Keratinocyte (primary cell): ENCODE data around the gene FAF1. TPM values are rescaled to one million over a fixed set of nuclear protein-coding genes. Genes with fewer than 3 reads are reported as not detected.

Source experiments
- DNase-seq: peaks from one replicate; pipeline ENCODE4 v3.0.0-alpha.2; 2011; ENCODE audit warnings: low read depth, missing footprints, low spot score
- FAIRE-seq: peaks from 2 replicates; lab custom pipeline; 2011; peaks lifted over from hg19 to GRCh38; lab: Jason Lieb, UNC
- H2AFZ ChIP-seq: 2 replicates; pipeline ENCODE4 v1.6.0; 2012; ENCODE audit warnings: low read length, control low read depth, inconsistent platforms; ENCODE audit not compliant: control insufficient read depth
- H3K27ac ChIP-seq: 2 replicates; pipeline ENCODE4 v1.5.1; 2011; ENCODE audit warnings: low read length; ENCODE audit not compliant: control insufficient read depth, insufficient read depth
- H3K27me3 ChIP-seq: 3 replicates; pipeline ENCODE4 v1.6.0; 2011; ENCODE audit warnings: low read length; ENCODE audit not compliant: control insufficient read depth, insufficient read depth; ENCODE audit errors: extremely low read depth
- H3K36me3 ChIP-seq, 2 experiments: 2 replicates in 1 of 2; 3 replicates in 1 of 2; pipeline ENCODE4 v1.5.1; 2011; ENCODE audit warnings: low read length in 2 of 2, mild to moderate bottlenecking in 1 of 2; ENCODE audit not compliant: control insufficient read depth in 2 of 2, insufficient read depth in 2 of 2; ENCODE audit errors: extremely low read depth in 1 of 2
- H3K4me1 ChIP-seq: 3 replicates; pipeline ENCODE4 v1.5.1; 2011; ENCODE audit warnings: low read length; ENCODE audit not compliant: control insufficient read depth, insufficient read depth; ENCODE audit errors: extremely low read depth
- H3K4me2 ChIP-seq: 3 replicates; pipeline ENCODE4 v1.6.0; 2011; ENCODE audit warnings: low read depth, low read length; ENCODE audit not compliant: control insufficient read depth, insufficient read depth; ENCODE audit errors: extremely low read depth
- H3K4me3 ChIP-seq, 3 experiments: fragments of 200-600 bp in 1 of 3; sonication (generic) in 1 of 3; 2 replicates in 2 of 3; 3 replicates in 1 of 3; pipeline ENCODE4 v1.5.1; 2011 to 2016; ENCODE audit warnings: low read length in 3 of 3, mild to moderate bottlenecking in 3 of 3, control low read depth in 2 of 3, inconsistent platforms in 1 of 3, low read depth in 1 of 3, mixed read lengths in 1 of 3, mixed run types in 1 of 3, moderate library complexity in 1 of 3; ENCODE audit not compliant: control insufficient read depth in 2 of 3, insufficient read depth in 2 of 3; ENCODE audit errors: extremely low read depth in 1 of 3
- H3K79me2 ChIP-seq: 2 replicates; pipeline ENCODE4 v1.6.0; 2012; ENCODE audit warnings: low read length; ENCODE audit not compliant: control insufficient read depth, insufficient read depth
- H3K9ac ChIP-seq: 3 replicates; pipeline ENCODE4 v1.6.0; 2011; ENCODE audit warnings: low read length; ENCODE audit not compliant: control insufficient read depth, insufficient read depth; ENCODE audit errors: extremely low read depth
- H3K9me1 ChIP-seq: 3 replicates; pipeline ENCODE4 v1.6.0; 2011; ENCODE audit warnings: low read length; ENCODE audit not compliant: control insufficient read depth, insufficient read depth; ENCODE audit errors: extremely low read depth
- H3K9me3 ChIP-seq: 2 replicates; pipeline ENCODE4 v1.5.1; 2012; ENCODE audit warnings: low read depth, low read length; ENCODE audit not compliant: control insufficient read depth
- H4K20me1 ChIP-seq: 3 replicates; pipeline ENCODE4 v1.6.0; 2011; ENCODE audit warnings: low read length; ENCODE audit not compliant: control insufficient read depth, insufficient read depth; ENCODE audit errors: extremely low read depth
- CTCF ChIP-seq, 3 experiments: IDR thresholded peaks in 1 of 3; conservative IDR thresholded peaks in 1 of 3; optimal IDR thresholded peaks in 1 of 3; 2 replicates in 2 of 3; 3 replicates in 1 of 3; pipeline versions ENCODE3 to v1.5.1; 2011; ENCODE audit warnings: low read length in 3 of 3, mild to moderate bottlenecking in 3 of 3, moderate library complexity in 2 of 3, control low read depth in 1 of 3, inconsistent platforms in 1 of 3; ENCODE audit not compliant: insufficient read depth in 2 of 3; ENCODE audit errors: extremely low read depth in 1 of 3
- EZH2 ChIP-seq: IDR thresholded peaks from one replicate; pipeline ENCODE4 v1.6.1; 2012; ENCODE audit warnings: inconsistent platforms, mild to moderate bottlenecking, low read length, moderate library complexity
- dilution Hi-C: fragments of 300-500 bp; cut with MboI; formaldehyde crosslinking; loops from one replicate; pipeline ENCODE4 v1.7.0; 2020; ENCODE audit warnings: low sequenced_read_pairs; ENCODE audit not compliant: extremely low pct_ligation_motif_present
- polyA plus RNA-seq, 5 experiments: library from polyadenylated mRNA; depleted of rRNA in 3 of 5; stranded (reverse) in 3 of 5; stranded (forward) in 1 of 5; unstranded in 1 of 5; fragments of >200 nt; gene quantifications; 1 replicate in 1 of 5; 2 replicates in 3 of 5; 3 replicates in 1 of 5; pipeline versions ENCODE4 v1.2.1 to v1.2.3, GENCODE V29; 2011 to 2012; ENCODE audit warnings: missing spikeins in 2 of 5, low read depth in 1 of 5, low replicate concordance in 1 of 5

FAF1 gene
- polyA plus RNA-seq, 1 donor (not counting 4 experiments of a cell fraction or from before 2014, with no cell fraction given) = 33.1 TPM

- DNase-seq = no peak
- H3K4me2 ChIP-seq = no peak overlapping the region
- no peaks in the 10 kb centered on the region for H3K9me1 ChIP-seq
- no peak for FAIRE-seq
- H4K20me1 ChIP-seq = no peaks in the 10 kb centered on the region
- TF ChIP-seq CTCF (optimal IDR thresholded peaks at IDR 0.05 in 1 of 3, IDR thresholded peaks at IDR 0.05 in 1 of 3, conservative IDR thresholded peaks at IDR 0.05 in 1 of 3; ENCODE audit: extremely low read depth in 1 of 3, insufficient read depth in 2 of 3, low read length in 3 of 3) (no peak), EZH2 (no peak)
- no peaks in the 10 kb centered on the region for H3K4me1 ChIP-seq
- H3K4me3 ChIP-seq = no peak overlapping the region
- dilution Hi-C loops = no loop called here
- no peaks in the 10 kb centered on the region for H3K36me3 ChIP-seq
- H2AFZ ChIP-seq = no peak overlapping the region
- H3K9me3 ChIP-seq = no peaks in the 10 kb centered on the region
- H3K27ac ChIP-seq = no peak overlapping the region
- H3K9ac ChIP-seq = no peak overlapping the region
- peaks cover 19% of the 10 kb centered on the region for H3K27me3 ChIP-seq
- no peaks in the 10 kb centered on the region for H3K79me2 ChIP-seq
These were observed 523.6 kb downstream of the FAF1 start for GRCh38 chr1:50436489-50436888.

DNA sequence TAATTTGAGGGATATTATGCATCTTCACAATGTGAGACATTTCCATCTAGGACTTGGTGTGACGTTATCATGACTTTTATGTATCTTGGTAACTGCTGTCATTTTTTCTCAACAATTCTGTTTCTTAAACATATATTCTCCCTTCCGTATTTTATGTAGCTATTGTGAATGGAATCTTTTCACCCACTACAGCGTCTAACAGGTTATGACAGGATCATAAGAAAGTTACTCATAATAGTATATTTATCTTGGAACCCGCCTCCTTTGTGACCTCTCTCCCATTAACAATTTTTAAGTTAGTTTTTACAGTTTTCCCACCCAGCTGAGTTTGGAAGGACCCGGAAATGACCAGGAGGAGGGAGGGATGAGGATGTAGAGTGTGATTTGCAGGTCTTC, 530.1 kb downstream of the FAF1 start:
- peaks cover 7% of the 10 kb centered on the region for H4K20me1 ChIP-seq
- peak overlapping the region; percentile 58 for H3K4me2 ChIP-seq
- no peaks in the 10 kb centered on the region for H3K9me1 ChIP-seq
- no peak for DNase-seq
- no peak for FAIRE-seq
- TF ChIP-seq EZH2 (no peak), CTCF (optimal IDR thresholded peaks at IDR 0.05 in 1 of 3, IDR thresholded peaks at IDR 0.05 in 1 of 3, conservative IDR thresholded peaks at IDR 0.05 in 1 of 3; ENCODE audit: extremely low read depth in 1 of 3, insufficient read depth in 2 of 3, low read length in 3 of 3) (no peak)
- peak overlapping the region in 1 of 3 experiments; percentile 4 for H3K4me3 ChIP-seq
- peaks cover 82% of the 10 kb centered on the region for H3K27me3 ChIP-seq
- peaks cover 5% of the 10 kb centered on the region for H3K4me1 ChIP-seq
- H3K9me3 ChIP-seq = no peaks in the 10 kb centered on the region
- no peaks in the 10 kb centered on the region for H3K79me2 ChIP-seq
- dilution Hi-C loops = no loop called here
- no peak overlapping the region for H2AFZ ChIP-seq
- no peak overlapping the region for H3K27ac ChIP-seq
- no peaks in the 10 kb centered on the region for H3K36me3 ChIP-seq
- H3K9ac ChIP-seq = no peak overlapping the region
